ENCODE data around the gene SAMD3.

DNA sequence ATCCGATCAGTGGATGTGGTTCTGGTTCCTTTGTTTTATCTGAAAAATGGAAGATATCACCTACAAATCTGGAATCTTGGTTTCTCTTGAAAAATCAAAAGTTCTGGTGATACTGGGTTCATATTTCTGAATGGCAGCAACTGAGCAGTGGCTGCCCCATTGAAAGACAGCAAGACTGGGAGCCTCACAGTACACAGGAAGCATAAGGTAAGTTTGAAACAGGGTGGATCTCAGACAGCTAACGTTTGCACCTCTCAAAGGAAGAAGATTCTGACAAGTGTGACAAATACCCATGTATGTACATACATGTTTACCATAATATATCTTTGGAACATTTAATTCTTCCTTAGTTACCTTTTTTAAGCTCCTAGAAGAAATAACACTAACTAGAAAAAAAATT, at the start of gene SAMD3:
- TF ChIP-seq, protein P1, sequence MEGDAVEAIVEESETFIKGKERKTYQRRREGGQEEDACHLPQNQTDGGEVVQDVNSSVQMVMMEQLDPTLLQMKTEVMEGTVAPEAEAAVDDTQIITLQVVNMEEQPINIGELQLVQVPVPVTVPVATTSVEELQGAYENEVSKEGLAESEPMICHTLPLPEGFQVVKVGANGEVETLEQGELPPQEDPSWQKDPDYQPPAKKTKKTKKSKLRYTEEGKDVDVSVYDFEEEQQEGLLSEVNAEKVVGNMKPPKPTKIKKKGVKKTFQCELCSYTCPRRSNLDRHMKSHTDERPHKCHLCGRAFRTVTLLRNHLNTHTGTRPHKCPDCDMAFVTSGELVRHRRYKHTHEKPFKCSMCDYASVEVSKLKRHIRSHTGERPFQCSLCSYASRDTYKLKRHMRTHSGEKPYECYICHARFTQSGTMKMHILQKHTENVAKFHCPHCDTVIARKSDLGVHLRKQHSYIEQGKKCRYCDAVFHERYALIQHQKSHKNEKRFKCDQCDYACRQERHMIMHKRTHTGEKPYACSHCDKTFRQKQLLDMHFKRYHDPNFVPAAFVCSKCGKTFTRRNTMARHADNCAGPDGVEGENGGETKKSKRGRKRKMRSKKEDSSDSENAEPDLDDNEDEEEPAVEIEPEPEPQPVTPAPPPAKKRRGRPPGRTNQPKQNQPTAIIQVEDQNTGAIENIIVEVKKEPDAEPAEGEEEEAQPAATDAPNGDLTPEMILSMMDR (IDR thresholded peaks at IDR 0.05; ENCODE audit: low read depth, low read length) = no peak
- TF ChIP-seq EZH2phosphoT487 (IDR thresholded peaks at IDR 0.05; ENCODE audit: low read depth) = no peak
